H54 (cell line): ENCODE measurements around the gene NAT14.
A peak's percentile ranks its signal among the peaks of the same experiment; 100 is the strongest.

Experiments used
- DNase-seq: peaks from one replicate; pipeline ENCODE4 v3.0.0; 2011; ENCODE audit warnings: low spot score, mixed read lengths; ENCODE audit not compliant: insufficient read length
- FAIRE-seq: peaks from 3 replicates; lab custom pipeline; 2011; peaks lifted over from hg19 to GRCh38; lab: Jason Lieb, UNC
- POLR2A ChIP-seq: IDR thresholded peaks from 2 replicates; pipeline ENCODE4 v1.6.1; 2011; ENCODE audit warnings: low read depth, mild to moderate bottlenecking, low read length

The NAT14 gene

DNA sequence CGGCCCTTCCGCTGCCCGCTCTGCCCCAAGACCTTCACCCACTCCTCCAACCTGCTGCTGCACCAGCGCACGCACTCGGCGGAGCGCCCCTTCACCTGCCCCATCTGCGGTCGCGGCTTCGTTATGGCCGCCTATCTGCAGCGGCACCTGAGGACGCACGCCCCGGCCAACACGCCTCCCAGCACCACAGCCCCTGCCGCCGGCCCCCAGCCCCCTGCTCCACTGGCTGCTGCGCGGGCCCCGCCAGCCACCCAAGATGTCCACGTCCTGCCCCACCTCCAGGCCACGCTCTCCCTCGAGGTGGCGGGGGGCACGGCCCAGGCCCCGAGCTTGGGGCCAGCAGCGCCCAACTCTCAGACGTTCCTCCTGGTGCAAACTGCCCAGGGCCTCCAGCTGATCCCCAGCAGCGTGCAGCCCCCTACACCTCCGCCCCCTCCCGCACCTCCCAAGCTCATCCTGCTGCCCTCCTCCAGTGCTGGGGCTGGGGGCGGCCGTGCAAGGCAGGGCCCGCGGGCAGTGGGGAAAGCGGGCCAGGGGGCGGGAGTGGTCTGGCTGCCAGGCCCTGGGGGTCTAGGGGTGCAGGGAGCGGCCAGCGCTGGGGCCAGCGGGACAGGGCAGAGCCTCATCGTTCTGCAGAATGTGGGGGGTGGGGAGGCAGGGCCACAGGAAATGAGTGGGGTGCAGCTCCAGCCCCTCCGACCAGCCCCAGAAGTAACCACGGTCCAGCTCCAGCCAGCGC is 1.9 kb upstream of the NAT14 start:
- FAIRE-seq (no peak), DNase-seq (no peak)
- TF ChIP-seq POLR2A = no peak

DNA sequence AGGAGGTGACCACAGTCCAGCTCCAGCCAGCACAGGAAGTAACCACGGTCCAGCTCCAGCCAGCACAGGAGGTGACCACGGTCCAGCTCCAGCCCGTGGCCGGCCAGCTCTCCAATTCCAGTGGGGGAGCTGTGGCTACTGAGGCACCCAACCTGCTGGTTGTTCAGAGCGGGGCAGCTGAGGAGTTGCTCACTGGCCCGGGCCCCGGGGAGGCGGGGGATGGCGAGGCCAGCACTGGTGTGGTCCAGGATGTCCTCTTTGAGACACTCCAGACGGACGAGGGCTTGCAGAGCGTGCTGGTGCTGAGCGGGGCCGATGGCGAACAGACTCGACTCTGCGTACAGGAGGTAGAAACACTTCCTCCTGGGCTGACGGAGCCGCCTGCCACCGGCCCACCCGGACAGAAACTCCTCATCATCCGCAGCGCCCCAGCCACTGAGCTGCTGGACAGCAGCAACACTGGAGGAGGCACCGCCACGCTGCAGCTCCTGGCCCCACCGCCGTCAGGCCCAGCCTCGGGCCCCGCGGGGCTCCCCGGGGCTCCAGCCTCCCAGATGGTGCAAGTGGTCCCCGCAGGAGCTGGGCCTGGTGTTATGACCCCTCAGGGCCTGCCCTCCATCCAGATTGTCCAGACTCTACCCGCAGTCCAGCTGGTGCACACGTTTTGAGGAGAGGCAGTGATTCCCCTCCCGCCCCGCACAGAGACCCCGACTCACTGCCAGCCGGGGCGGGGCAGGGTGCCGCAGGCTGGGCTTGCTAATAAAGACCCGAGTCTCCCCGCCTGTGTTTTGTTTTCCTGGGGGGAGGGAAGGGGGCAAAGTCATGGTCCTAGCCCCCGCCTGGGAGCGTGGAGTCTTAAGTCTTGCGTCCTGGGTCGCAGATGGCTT is 1.0 kb upstream of the NAT14 start:
- TF ChIP-seq POLR2A = no peak
- DNase-seq = no peak
- FAIRE-seq = no peak

DNA sequence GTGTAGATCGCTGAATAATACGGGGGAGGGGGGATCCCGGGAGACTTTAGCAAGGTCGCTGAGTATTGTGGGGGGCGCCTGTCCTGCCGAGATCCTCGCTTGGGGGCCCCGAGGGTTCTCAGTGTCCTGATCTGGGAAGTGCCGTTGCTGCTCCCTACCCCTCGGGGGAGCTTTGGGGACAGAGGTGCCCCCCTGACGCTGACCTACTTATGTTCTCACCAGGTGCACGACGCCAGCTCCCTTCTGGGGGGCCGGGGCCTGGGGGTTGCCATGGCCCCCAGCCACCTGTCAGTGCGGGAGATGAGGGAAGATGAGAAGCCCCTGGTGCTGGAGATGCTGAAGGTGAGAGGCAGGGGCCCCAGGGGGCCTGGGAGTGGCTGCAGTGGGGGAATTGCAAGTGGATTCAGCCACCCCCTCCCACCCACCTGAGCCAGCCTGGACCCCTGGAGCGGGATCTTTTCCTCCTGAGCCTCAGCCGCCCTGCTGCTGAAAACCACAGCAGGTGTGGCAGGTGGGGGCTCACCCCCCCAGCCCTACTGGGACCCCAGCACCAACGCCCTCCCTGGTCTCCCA is 537 bp downstream of the NAT14 start:
- FAIRE-seq = no peak
- DNase-seq = no peak
- TF ChIP-seq POLR2A = no peak

- TF ChIP-seq POLR2A = no peak
- DNase-seq = no peak
- FAIRE-seq = no peak
Observed at GRCh38 chr19:55486043-55486970, 1.3 kb downstream of the NAT14 start.

DNA sequence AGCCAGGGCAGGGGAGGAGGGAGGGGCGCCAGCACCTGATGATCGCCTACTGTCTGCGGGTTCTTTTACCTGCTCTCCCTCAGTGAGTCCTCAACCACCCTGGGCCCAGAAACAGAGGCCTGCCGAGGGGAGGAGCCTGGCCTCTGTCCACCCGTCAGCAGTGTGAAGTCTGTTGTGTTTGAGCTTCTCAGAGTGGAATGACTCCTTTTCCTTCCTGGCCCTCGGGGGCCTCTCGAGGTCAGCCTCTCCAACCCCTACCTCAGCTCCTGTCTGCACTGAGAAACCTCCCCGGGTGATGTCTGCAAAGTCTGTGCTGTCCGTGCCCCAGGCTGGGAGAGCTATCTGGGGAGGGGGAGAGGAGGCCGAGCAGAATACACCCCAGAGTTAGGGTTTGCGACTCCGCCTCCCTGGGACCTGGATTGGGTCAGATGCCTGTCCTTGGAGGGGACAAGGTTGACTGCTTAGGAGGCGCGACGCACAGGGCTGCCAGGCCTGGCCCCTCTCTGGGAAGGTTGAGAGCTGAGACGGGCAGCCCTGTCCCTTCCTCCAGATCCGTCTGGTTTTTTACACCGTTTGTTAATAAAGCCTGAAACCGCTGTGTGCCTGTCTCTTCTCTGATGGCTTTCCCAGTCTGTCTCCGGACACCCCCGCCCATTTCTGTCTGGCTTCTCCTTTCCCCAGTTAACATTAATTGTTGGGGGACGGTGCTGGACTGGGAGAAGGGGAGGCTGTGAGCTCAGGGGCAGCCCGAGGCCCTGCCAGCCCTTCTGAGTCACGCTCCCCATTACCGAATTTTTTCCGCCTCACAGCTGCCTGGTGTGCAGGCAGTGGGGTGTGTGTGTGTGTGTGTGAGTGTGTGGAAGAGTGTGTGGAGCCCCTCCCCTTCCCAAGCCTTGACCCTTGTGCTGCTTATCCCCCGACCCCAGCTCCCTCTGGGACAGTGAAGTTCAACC is 2.3 kb downstream of the NAT14 start:
- peak; percentile 100 for DNase-seq
- 0 out of 2 replicates have a peak, but pooled peaks have one; percentile 17 for TF ChIP-seq POLR2A
- FAIRE-seq = peak; percentile 52

GRCh38 chr19:55487924-55488687 is 3.1 kb downstream of the NAT14 start, which contains the start of gene SSC5D:
SSC5D (plus strand) TSS chr19:55488436; CDS start chr19:55488590, 154 bp downstream.
- DNase-seq (peak; percentile 92), FAIRE-seq (no peak)
- peak; percentile 38 for TF ChIP-seq POLR2A

- TF ChIP-seq POLR2A = no peak
- FAIRE-seq (no peak), DNase-seq (no peak)
Observed at GRCh38 chr19:55488986-55489710, 4.2 kb downstream of the NAT14 start.

GRCh38 chr19:55489711-55490477 is 4.9 kb downstream of the NAT14 start:
- TF ChIP-seq POLR2A = 0 out of 2 replicates have a peak, but pooled peaks have one; percentile 16
- no peak for DNase-seq
- no peak for FAIRE-seq

GRCh38 chr19:55490478-55491432 is 5.8 kb downstream of the NAT14 start:
- DNase-seq = no peak
- no peak for TF ChIP-seq POLR2A
- FAIRE-seq = no peak
